HS-27A (cell line): ENCODE results near the gene SPACA9.
A peak's percentile ranks its signal among the peaks of the same experiment; 100 is the strongest.

Experiments
- DNase-seq: peaks from one replicate; pipeline ENCODE4 v3.0.0-alpha.2; 2012; ENCODE audit warnings: low read depth, missing footprints

The SPACA9 gene

DNA sequence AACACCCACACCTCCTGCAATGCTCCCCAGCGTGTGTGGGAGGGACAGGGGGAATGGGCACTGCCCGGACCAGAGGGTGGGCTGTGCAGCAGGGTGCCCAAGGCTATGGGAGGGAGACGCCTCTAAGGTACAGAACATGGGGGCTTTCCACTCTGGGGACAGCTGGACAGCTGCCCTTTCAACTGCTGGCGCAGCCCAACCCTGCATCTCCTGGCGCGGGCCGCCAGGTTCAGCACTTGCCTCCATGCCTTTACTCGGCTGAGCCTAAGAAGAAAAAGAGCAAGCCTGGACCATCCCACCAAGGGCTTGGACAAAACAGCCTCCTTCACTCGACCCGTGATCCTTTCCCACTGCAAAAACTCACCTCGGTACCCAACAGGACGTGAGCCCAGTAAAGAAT is 15.6 kb upstream of the SPACA9 start:
- no peak for DNase-seq

DNA sequence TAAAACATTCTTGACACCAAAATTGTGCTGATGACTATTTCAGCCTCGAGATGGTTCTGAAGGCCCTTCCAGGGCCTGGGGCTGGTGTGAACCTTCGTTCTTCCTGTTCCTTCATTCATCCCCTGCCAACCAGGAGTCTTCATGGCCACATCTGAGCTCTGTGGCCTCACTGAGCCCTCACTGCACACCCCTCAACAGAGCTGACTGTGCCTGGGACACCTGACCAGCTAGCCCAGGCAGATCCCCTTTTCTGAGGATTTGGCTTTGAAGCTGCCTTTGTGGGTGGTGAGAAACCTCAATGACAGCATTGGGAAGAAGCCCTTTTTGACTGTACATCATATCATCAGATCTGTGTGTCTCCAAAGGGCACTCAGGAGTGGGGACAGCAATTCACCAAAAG is 14.4 kb upstream of the SPACA9 start:
- no peak for DNase-seq

DNA sequence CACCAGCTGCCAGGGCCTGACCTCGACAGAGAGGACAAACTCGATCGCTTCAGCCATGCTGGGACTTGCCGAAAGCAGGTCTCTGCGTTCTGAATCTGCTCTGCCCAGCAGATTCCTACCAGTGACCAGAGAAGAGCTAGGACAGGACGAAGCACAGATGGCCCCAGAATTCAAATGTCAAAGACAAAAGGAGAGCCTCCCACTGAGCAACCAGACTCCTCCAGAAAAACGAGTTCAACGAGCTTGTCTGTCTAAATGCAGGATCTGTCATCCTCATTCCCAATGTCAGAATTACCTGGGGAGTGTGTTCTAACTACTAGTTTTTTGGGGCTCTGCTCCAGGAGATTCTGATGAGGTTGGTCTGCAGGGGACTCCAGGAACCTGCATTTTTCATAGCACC is 14.0 kb upstream of the SPACA9 start:
- DNase-seq, result no peak

DNA sequence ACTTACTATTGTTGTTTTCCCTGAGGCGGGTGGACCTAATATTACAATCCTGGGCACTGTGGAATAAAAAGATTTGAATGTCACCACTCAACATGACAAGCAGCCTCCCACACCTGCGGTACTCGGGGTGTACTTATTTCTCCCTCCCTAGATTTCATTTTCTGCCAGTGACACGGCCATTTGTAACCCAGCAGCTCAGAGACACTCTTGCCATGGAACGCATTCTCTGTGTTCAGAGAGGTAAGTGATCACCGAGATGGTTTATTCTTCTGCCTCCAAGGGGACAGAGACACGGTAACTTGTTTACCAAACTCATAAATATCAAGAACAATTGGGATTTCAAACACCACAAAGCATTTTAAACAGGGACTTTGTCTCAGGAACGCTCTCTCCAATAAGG is 11.8 kb upstream of the SPACA9 start:
- DNase-seq, result no peak

DNA sequence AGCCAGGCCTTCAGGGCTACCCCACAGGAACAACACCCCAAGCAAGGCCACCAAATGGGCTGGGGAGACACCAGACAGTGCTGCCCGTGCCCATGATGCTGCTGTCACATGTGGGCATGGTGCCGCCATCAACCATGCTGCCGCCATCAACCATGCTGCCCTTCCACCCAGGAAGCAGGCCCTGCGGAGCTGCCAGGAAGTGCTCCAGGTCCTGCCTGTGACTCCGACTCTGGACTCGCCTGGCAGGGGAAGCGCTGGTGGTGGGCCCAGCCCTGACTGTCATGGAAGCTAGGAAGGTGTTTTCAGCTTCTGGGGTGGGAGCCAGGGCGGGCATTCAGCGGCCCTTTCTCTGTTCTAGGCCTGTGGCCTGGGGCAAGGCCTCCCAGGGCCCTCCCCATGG is 9.4 kb upstream of the SPACA9 start:
- no peak for DNase-seq

DNA sequence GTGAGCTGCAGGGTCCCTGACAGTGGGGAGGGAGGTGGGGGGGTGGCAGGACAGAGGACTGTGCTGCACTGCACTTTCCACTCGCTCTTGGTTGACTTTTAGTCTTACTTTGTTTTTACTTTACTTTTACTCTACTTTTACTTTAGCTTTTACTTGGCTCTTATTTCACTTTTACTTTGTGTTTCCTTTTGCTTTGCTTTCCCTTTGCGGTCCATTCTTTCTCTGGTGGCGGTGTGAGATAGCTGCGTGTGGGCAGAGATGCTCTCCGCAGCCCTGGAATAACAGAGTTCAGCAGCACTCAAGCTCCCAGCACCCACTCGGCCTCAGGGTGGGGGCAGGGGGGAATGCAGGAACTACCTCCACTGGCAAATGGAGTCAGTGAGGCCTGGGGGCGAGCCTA is 5.3 kb upstream of the SPACA9 start:
- DNase-seq, result no peak

DNA sequence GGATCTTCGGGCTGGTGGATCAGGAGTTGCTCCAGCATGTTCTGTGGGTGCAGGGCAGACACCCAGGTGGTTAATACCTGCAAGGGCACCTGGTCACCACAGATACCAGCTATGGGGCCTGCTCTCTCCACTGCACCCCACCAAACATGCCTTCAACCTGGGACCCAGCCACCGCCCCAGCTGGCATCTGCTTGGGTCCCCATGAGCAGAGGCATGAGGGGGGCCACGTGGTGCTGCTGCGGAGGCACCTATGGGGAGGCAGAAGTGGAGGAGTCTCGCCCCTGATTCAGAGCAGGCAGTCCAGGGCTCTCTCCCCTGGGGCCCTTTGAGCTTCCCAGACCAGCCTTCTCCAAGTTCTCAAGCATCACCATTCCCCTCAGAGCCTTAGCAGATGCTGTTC is 3.5 kb upstream of the SPACA9 start:
- DNase-seq, result no peak

DNA sequence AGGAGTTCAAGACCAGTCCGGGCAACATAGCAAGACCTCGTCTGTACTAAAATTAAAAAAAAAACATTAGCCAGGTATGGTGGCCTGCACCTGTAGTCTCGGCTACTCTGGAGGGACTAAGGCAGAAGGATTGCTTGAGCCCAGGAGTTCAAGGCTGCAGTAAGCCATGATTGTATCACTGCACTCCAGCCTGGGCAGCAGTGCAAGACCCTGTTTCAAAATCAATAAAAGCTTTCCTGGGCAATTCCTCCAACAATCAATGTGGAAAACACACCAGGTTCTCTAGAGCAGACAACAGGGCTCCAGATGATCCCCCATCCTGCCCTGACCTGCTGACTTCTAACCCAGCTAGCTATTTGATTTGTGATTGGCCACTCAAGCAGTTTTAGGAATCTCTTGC is 1.8 kb upstream of the SPACA9 start:
- no peak for DNase-seq

DNA sequence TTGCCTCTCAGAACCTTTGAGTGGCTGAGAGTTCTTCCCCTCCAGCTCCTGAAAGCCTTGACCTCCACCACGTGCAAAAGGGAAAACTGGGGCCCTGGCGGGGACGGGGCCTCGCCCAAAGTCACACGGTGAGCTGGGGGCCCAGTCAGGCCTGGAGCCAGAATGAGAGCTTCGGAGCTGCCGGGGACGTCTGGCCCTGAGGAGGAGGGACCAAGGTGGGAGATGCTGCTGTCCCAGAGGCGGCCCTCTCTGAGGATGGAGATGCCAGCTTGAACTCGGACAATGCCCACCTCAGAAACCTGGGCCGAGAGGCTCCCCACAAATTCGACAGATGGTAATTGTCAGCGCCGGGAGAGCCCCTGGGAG is 1.3 kb upstream of the SPACA9 start:
- DNase-seq, result no peak

DNA sequence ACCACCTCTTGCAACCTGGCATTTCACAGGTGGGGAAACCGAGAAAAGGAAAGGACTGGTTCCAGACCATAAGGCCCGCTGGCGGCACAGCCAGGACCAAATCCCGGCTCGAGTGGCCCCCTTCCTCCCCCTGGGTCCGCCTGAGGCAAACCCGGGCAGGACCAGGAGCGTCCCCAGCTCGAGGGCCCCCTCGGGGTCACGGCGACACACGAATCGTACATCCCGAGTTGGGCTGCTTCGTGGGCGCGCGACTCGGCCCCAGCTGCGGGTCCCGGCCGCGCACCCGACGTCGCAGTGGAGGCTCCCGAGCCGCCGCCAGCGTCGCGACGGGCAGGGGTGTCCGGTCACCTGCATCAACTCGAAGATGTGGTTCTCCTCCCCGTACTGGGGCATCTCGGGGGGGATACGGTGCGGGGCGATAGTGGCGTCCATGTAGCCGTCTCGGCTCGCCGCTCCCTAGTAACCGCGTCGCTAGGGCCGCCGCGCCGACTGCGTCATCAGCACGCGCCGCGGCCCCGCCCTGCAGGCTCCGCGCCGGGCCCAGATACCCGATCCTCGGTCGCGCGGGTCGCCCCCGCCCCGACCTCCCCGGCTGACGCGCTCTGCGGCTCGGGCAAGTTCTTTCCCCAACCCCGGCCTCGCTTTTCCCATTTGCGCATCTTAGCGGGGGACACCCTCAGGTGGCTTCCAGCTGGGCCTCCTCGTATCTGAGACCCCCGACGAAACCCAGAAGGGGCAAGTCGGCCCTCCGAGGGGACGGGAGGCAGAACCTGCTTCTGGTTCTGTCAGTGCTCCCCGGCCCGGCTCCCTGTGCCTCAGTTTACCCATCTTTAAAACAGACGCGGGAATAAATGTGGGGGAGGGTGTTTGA is 639 bp upstream of the SPACA9 start, which contains the start of gene AK8:
Gene AK8, minus strand, starts transcription at position 461 of the 871 bp plus-strand sequence. Its CDS starts 29 bp downstream, at position 432.
- peak; percentile 9 for DNase-seq

DNA sequence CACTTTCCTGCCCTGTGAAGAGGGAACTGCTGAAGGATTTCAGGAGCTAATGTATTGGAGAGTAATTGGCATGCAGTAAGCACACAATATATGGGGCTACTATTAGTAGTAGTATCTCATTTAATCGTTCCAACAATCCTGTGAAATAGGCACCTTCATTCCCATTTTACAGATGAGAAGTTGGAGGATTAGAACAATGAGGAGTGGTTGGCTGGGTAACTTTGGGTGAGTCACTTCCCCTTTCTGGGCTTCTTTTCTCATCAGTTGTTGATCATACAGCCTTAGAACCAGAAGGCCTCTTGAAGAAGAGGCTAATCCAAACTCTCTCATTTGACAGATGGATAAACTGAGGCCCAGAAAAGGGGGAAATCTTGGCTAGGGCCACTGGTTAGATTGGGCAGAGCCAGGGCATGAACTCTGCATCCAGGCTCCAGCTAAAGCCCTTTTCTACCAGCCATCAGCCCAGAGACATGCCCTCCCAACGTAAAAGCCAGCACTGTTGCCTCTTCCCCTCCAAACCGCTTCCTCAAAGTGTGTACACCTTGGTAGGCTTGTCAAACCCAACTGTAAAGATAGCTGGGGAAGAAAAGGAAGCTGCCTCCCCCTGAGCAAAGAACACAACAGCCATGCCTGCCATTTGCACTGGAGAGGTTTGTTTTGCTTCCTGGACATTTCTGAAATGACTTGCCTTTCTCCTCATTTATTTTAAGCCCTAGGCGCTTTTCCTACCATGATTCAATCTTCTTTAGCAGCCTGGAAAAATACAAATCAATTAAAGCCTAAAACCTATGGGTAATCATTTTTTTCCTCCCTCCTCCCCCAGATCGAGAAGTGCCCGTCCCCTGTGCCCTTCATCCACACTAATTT is 992 bp downstream of the SPACA9 start:
- no peak for DNase-seq

DNA sequence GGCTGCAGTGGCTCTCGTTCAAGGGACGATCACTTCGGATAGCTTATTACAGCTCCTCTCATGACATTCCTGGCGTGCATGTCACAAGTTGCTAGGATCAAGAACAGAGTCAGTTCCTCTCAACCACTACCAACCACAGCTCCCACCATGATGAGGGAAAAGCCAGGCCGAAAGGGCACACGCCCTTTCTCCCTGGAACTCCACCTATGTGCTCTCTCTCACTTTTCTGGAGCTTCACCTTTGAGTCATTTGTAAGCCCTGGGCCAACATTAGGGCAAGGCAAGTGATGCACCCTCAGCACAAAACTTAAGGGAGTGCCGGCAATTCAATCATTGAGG is 1.6 kb downstream of the SPACA9 start:
- no peak for DNase-seq

DNA sequence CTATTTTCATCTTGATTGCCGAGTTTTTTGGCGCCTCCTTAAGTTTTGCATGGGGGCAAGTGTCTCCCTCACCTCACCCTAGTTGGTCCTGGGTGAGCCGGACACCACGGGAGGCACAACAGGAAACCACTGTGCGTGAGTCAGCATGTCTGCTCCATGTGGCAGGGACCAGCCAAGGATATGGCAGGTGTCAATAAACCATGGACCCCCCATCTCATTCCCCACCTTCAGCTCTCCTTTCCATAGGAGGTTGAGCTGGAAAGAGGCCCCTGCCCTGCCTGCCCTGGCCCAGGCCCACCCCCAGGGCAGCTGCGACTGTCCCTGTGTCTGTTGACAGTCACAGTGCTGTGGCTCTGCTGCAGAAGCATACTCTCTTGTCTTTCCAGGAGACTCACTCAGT is 3.1 kb downstream of the SPACA9 start:
- DNase-seq, result no peak

DNA sequence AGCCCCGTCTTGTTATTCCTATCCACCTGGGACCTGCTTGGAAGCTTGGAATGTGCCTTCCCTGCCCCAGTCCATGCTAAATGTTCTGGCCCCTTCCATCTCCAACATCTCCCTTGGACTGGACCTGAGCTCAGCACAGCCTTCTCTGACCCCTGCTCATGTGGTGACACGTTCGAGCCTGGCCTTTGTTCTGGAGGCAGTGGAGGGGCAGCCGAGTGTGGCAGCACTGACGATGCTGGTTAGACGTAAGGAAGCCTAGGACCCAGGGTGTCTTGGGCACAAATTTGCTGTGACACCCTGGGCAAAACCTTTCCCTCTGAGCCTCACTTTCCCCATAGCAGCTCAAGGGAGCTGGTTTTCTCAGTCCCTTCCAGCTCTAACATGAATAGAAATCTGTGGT is 3.9 kb downstream of the SPACA9 start:
- DNase-seq, result no peak

DNA sequence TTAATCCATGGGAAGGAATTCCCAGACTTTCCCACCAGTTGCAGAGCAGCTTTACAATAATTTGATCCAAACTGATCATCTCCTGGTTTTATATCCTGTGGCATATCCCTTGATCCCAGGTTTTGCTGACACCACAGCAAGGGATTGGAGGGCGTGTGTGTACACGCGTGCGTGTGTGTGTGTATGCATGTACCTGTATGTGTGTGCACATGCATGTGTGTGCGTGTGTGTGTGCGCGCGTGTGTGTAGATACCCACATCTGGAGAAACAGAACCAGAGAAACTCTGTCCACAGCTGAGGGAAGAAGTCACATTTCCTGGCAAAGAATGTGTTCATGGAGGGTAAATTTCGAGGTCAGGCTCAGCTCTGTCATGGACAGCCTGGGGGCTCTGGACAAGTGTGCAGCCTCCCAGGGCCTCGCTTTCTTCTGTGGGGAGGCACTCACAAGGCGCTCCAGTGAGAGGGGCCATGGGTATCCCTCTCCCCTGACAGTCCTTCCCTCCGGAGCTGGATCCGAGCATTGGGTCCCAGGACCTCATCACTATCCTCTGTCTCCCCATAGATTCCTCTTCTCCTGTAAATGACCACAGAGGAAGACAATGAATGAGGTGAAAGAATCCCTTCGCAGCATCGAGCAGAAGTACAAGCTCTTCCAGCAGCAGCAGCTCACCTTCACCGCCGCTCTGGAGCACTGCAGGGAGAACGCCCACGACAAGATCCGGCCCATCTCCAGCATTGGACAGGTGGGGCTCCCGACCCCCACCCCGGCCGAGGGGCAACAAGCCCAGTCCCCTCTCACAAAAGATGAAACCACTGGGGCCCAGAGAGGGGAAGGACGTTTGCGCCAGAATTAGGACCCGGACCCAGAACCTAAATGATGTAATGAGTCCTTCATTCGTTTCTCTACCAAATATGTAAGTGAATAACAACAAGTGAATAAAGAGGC is 4.9 kb downstream of the SPACA9 start:
- DNase-seq, result no peak

DNA sequence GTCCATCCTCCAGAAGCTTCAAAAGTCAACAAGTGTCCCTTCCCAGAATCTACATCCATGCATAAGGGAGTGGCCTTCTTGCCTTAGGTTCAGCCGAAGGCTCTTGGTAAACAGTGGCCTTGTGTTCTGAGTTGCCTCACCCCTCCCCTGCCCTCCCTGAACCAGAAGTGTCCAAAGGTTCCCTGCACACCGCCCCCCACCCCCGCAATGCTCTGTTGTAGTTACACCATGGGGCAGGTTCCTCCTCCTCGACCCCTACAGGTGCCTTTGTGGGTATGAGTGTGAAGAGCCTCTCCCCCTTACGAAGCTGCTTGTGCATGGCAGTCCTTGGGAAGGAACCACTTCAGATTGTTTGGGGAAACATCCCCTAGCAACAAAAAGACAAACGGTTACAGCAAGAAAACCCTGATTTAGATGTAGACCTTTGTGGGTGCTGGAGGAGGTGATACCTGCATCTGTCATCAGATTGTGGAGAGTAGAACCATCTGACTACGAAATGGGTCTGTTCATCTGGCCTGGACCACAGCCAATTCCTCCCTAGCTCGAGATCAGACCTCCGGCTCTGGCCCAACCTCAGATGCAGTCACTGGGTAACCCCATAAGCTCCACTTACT is 7.1 kb downstream of the SPACA9 start:
- DNase-seq, result no peak

DNA sequence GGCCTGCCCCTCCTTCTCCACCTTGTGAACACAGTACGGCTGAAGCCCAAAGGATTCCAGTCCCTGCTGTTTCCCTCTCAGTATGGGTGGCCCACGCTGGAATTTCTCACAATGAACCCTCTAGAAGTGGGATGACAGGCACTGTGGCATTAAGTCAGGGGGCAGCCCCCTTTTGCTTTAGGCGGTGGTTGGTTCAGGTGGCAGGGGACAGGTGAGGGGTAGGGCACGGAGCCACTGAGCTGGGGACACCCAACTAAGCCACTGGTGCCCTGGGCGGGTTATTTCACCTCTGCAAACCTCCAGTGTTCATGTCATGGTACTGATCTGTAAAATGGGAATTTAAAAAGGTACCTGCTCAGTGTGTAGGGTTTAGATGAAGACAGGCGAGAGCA is 7.6 kb downstream of the SPACA9 start:
- DNase-seq, result no peak

DNA sequence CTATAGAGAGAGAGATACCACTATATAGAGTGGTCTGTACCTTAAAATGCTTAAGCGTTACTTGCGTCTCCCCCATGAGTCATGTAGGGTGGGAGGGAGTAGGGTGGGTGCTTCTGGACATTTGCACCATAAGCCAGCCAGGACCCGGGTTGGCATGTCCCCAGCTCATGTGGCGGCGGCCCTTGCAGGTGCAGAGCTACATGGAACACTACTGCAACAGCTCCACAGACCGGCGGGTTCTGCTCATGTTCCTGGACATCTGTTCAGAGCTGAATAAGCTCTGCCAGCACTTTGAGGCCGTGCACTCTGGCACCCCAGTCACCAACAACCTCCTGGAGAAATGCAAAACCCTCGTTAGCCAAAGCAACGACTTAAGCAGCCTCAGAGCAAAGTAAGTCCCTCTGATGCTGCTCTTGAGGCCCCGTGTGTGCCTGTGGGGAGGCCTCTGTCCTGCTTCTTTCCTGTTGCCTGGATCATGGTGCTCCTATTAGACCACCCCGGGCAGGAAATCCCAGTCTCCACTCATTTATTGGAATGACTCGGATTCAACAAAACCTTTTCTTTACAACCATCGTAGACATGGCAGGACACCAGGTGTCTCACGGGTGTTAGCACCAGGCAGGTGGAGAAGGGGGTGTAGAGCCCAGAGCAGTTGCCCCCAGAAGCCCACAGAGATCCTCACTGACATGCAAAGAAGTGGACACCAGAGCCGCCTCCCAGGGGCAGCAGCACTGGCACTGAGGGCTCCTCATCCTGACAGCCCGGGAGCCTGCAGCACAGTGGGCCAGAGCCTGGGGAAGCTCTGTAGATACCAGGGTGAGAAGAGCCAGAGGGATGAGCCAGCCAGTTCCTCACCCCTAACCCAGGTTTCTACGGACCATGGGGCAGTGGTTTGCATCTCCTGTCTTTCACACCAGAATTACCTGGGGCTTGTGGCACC is 8.8 kb downstream of the SPACA9 start:
- DNase-seq, result no peak

DNA sequence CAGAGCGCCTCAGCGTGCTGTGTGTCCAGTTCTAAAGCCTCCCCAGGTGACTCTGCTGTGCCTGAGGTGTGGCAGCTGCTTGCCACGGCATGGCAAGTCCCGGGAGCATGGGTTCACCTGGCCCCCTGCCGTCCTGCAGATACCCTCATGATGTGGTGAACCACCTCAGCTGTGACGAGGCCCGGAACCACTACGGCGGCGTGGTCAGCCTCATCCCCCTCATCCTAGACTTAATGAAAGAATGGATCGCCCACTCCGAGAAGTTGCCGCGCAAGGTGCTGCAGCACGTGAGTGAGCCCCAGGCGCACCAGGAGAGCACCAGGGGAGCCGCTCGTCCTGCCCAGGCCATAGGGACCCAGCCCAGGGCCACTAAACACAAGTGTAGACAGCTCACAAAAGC is 9.5 kb downstream of the SPACA9 start:
- DNase-seq, result no peak

DNA sequence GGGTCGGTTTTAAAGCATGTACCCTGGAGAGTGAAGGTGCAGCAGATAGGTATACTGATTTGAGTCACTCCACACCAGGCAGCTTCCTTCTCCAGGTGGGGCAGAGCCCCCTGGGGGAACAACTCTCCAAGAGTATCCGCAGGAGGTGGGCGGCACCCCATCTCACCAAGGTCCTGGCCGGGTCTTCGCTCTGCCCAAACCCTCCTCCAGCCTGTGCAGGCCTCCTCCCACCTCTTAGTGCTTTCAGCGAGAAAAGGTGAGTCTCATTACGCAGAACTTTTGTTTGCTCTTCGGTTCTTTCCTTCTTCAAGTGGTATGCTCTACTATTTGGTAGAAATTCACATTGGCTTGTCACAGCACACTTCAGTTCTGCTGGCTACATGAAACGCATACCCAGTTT is 13.7 kb downstream of the SPACA9 start:
- DNase-seq, result no peak

DNA sequence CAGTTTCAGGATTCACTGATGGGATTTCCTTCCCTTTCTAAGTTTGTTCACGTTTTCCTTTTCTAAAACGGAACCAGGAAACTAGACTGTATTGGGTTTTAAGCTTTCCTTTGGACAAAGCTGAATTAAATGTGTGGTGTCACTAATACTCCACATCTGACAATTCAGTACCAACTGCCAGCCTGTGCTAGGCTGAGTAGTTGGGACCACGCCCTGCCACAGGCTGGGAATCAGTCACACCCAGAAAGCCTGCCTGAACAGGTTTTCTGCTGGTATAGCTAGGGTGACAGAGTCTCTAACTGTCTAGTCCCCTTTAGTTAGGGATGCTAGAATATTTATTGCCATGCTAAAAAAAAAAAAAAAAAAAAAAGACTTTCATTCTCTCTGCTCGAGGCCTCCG is 15.6 kb downstream of the SPACA9 start:
- no peak for DNase-seq
